SKM-1 treated with dmso at 0.1 percent for 144 hours (cell line): Measurements from ENCODE around the gene CIB2.
"Not testable (repeated sequence)": the region's sequence is repeated elsewhere in the genome, so short reads cannot be mapped to it uniquely, and the experiment has no call there.

Source experiments
- DNase-seq: peaks from one replicate; lab custom pipeline; 2025; ENCODE audit not compliant: unreplicated experiment; lab: John Stamatoyannopoulos, UW

The CIB2 gene

DNA sequence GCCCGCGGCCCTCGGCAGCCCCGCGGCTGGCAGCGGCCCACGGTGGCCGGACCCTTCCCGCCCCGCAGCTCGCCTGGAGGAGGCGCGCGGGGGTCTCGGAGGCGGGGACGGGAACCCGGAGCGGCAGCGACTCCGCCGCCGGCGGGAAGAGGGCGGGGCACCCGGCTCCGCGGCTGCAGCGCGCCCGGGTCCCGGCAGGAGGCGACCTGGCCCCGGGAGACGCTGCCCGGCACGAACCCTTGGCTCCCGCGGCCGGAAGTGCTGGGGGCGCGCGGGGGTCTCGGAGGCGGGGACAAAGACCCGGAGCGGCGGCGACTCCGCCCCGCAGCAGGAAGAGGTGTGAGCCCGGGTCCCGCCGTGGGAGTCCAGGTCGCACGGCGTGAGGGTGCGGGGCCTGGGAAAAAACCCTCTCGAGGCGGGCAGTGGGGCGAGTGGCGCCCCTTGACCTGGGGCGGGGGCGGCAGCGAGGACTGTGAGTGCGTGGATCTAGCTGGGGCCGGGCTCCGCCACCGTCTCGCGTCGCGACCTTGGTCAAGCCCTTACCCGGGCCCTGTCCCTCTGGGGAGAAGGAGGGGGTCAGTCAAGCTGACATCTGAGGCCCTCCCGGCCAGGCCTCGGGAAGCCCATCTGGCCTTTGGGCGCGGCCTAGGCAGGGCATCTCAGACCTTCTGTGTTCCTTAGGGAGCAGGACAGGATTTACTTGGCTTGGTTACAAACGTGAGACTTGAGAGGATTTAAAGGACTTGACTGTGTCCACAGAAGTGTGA lies at the start of gene CIB2:
TSS of gene CIB2 (minus strand) at position 151 of the 767 bp plus-strand sequence. CDS start 230 bp downstream, outside the sequence.
- peak; percentile 52 for DNase-seq

DNA sequence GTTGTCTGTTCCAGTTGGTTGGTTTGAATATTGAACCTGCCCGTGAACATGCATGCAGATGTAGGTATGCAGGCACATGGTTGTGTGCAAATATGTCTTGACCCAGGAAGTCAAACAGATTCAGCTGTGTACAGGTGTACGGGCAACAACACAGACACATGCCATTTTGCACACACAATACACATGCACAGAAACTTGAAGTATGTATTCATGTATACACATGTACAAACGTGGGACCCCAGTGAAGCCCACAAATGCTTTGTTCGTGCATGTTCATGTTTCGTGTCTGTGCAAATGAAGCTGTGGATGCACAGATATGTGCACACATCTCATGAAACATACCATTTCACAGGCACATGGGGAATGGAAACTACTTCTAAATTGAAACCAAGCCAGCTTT lies 48.7 kb upstream of the CIB2 start:
- no peak for DNase-seq

DNA sequence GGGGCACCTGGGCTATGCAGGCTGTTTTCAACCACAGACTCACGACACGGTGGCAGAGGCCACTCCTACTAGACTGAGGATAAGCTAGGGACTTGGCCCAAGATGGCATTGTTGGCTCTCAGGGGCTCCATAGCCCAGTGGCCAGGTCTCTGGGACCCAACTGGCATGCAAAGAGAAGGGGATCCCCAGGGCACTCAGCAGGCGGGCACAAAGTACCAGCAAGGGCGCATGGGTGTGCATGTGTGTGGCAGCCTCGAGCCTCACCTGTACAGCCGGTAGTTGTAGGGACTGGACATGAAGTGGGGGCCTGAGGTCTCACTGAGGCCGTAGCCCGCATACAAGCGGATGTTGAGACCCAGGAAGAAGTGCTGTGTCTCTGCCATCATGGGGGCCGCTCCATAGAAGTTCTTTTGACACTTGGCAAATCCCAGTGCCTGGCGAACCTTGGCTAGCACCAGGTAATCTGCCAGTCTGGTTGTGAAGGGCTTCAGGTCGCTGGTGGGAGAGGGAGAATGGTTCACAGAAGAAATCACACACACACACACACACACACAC lies 48.1 kb upstream of the CIB2 start:
- no peak for DNase-seq

DNA sequence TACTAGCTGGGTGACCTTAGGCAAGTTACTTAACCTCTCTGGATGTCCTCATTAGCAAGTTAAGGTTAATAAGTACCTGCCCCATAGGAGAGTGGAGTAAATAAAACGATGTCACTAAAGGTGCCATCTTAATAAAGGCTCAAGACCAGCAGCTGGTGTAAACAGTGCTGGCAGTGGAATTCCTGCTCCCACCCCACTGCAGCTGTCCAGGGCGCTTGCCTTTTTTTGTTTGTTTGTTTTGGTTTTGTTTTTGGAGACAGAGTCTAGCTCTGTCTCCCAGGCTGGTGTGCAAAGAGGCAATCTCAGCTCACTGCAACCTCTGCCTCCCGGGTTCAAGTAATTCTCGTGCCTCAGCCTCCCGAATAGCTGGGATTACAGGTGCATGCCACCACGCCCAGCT lies 46.8 kb upstream of the CIB2 start:
- no peak for DNase-seq

DNA sequence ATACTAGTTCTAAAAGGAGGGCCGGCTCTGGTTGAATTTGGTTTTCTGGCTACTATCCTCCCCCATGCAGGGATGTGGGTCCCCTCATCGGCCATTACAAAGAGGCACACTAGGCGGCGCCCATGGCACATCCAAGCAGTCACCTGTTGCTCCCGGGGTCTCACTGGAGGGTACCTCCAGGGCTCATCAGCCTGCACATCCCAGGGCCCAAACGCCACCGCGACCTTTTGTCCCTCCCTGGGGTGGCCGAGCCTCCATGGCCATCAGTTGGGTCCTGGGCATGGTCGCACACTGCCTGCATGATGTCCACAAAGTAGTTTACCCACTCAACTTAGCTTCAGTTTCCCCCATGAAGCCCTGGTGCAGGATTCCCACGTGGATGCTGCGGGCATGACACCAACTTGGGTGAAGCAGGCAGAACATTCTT lies 46.2 kb upstream of the CIB2 start:
- peak; percentile 15 for DNase-seq

DNA sequence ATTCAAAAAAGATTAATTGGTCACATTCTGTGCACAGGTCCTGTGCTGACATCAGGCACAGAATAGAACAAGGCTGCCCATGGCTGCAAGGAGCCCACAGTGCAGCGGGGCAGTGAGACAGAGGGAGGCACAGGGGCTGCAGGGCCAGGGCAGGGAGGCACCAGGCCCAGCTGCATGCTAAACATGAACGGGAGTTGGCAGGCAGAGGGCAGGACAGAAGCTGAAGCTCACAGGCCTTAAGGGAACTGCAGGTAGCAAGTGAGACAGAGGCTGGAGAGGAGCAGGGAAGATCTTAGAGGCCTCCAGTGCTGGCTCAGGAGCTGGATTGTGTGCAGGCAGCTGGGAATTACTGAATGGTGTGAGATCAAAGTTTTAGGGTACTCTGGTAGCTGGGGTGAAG lies 44.1 kb upstream of the CIB2 start:
- DNase-seq, result no peak

DNA sequence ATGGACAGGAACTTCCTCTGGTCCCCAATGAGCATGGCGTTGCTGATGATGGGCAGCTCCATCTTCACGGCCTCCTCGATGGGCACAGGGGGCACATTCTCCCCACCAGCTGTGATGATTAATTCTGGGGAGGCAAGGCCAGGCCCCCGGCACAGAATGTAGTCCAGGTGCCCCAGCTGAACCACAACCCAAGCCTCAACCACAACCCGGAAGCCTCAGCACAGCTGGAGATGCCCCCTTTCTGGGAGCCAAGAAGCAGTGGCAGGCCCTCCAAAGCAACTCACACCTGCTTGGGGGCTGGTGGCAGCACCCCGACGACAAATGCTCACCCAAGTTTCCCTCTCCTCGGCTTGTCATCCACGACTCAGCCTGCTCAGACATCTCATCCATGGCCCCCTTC lies 43.2 kb upstream of the CIB2 start:
- no peak for DNase-seq

DNA sequence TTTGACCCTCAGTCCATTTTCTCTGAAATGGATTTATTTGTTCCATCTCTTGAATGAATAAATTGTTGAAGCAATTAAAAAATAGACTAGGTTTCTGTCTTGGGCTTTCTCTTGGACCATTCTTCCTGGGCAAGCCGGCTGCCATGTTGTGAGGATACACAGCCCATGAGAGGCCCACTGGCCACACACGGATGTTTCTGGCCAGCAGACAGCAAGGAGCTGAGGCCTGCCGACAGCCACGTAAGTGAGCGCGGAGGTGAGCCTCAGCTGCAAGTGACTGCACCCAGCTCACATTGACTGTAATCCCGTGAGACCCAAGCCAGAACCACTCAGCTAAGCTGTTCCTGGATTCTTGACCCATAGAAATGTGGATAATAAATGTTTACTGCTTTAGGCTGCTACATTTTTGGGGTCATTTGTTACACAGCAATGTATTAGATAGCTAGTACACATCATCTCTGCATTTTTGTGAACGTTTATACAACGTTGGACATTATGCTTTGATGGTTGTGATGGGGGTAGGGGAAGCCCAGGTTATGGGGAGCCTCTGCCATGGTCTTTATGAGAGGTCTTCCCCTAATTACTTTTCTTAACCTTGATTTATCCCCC lies 40.7 kb upstream of the CIB2 start:
- no peak for DNase-seq

DNA sequence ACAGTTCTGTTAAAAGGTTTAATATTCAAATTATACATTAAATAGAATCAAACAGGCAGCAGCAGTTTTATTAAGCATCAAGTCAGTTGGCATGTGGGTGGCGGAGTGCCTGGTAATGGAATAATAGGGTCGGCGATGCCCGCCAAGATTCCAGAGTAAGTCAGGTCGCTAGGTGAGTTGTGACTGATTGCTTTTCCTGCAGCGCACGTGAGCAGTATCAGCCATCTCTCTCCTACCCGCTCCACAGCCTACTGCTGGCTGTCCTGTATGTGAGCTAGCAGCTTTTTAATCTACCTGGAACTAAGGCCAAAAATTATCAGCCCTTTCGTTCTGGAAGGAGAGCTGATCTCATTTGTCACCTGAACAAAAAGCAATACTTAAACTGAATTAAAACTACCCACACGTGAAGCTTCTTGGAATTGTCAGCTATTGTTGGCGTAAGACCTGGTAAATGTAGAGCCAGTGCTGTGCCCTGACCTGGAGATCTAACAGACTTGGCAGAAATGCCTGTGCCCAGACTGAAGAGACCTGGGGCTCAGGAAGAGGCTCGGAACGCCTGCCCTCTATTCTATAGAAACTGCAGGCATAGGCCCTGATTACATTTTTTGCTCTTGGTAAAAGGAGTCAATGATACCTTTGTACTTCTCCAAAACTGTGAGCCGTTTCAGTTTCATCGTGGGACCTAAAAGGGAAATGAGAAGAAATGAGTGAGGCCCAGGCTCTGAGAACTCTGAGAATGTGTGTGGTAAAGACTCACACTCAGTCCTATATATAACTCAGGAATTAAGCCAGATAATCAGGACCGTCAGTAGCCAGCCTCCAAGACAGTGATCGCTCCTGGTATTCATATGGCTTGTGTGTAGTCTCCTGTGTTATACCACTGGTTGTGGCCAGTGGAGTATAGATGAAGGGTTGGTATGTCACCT lies 39.9 kb upstream of the CIB2 start:
- peak; percentile 40 for DNase-seq

DNA sequence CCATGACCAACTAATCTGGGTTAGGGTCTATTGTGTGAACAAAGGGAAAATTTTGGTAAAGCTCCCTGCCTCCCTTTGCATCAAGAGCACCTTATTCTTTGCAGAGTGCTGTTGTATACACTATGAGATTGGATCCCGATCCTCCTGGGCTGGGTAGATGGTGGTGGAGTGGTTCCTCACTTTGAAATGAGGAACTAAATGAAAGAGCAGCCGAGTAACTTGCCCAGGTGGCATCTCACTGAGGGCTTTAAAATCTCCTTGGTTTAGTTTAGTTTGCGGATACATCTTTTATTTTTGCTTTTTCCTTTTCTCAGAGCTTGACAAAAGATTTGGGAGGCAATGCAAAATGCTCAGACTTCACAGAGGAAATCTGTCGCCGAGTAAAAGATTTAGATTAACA lies 37.4 kb upstream of the CIB2 start:
- DNase-seq, result no peak

DNA sequence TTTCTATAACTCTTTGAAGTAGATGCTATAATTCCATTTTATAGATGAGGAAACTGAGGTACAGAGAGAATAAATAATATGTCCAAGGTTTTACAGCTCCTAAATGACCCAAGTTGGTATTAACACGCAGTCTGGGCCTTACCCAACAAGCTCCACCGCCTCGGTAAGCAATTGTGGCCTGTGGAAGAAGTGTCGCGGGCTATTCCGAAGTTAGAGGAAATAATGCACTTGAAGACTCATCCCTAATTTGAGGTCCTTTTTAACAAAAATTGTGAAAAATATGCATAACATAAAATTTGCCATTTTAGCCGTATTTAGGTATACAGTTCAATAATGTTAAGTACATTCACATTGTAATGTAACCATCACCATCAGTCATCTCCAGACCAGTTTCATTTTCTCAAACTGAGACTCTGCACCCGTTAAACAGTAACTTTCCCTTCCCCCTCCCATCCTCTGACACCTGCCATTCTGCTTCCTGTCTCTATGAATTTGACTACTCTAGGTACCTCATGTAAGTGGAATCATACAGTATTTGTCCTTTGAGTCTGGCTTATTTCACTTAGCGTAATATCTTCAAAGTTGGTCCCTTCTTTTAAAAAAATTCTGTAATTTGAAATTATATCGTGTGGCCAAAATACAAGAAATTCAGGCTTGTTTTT lies 36.1 kb upstream of the CIB2 start:
- DNase-seq, result no peak

DNA sequence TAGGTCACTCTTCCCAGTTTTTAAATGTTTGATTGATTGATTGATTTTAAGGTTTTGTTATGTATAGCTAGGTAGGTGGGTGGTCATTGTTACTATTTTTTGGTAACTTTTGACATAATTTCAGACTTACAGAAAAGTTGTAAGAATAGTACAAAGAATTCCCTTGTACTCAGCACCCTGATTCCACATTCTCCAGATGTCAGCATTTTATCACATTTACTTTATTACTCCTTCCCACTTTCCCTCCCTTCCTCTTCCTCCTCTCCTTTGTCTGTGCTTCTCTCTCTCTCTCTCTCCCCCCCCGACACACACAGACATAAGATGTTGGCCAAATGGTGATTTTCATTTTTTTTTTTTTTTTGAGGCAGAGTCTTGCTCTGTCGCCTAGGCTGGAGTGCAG lies 32.8 kb upstream of the CIB2 start:
- no peak for DNase-seq

DNA sequence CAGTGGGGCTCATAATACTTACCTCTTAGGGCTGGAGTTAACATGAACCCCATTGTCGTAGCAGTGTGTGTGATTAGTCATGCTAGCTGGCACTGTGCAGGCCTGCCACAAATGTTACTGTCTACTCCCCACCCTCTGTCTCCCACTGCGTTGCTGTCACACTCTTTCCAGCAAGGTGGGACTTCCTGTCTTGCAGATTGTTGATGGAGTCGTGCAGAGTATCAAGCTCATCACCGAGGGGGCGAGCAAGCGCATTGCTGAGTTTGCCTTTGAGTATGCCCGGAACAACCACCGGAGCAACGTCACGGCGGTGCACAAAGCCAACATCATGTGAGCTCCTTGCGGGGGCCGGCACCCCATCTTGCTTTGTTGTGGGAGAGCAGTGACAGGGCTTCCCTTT lies 30.8 kb upstream of the CIB2 start:
- no peak for DNase-seq

DNA sequence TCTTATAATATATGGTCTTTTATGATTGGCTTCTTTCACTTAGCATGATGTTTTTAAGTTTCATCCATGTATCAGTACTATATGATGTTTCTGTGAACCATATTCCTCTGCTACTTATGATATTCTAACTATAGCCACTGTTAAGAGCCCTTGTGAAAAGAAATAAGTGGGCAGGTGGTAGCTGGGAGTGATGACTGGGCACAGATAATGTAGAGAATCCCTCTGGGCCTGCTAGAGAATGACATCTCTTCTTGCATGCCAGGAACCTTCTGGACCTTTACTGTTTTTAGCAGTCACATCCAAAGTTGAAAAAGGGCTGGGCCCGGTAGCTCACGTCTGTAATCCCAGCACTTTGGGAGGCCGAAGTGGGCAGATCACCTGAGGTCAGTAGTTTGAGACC lies 28.1 kb upstream of the CIB2 start:
- DNase-seq, result no peak

DNA sequence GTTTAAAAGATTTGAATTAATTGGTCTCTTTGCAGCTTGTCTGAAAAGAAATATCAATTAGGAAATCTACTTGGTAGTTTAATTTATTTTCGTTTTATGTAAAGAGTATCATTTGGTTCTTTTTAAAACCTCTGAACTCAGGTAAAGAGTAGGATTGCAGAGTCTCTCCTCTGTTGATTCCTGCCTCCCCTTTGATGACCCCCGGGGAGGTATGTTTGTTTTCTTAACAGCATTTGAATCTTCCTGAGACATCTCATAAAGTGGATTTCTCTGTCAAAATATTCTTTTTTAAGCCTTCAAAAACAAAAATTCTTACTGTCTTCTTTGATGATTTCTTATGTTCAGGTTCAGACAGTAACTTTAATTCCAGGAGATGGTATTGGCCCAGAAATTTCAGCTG lies 26.0 kb upstream of the CIB2 start:
- no peak for DNase-seq

DNA sequence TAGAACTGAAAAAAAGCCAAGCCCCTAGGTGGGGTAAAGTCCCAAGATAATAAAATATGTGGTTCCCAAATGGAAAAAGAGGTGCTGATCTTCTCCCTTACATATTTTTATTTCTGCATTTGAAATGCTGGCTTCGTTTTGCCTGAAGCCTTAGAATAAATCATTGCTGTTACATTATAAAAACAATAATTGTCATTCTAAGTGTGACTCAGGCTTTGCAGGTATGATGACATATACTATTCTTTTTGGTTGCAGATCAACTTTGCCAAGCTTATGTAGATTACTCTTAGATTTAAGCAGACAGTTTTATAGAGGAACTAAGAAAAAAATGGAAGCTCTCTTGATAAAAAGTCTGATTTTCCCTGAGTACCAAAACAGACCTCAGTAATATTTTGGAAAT lies 25.4 kb upstream of the CIB2 start:
- no peak for DNase-seq

DNA sequence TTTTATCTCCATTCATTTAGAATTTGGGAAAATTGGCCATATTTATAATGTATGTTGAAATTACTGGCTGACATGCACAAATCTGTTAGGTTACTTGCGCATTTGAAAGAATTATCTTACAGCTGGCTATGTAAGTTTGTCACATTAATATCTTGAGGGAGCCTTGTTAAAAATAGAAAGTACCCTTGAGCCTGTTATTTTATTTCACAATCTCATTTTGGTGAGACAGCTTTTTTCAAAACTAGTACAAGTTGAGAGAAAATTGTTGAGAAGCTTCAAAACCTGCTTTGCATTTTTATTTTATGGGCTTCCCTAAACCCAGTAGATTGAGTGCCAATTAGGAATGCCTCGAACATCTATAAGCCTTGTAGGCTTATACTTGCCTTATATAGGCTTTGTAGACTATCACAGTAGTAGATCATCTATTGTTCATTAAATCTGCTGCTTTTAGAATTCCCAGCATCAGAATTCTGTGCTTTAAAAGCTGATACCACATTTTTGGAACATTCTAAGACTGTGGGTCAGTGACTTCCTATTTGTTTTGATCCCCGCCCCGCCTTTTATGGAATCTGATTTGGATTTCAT lies 24.2 kb upstream of the CIB2 start:
- DNase-seq, result no peak

DNA sequence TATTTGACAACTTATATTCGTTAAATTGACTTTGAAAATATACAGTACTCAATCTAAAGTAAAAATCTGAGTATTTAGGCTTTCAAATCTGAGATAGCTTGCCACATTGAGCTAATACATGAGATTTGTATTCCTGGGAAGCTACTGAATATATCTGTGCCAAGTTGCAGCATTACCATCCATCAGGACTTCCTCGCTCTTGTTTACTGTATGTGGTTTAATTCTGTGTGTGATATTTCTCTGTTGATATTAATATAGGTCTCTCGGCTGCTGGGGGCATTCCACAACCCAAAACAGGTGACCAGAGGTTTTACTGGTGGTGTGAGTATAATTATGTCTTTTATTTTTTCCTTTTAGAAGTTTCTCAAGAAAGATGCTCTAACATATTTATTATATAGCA lies 23.7 kb upstream of the CIB2 start:
- no peak for DNase-seq

DNA sequence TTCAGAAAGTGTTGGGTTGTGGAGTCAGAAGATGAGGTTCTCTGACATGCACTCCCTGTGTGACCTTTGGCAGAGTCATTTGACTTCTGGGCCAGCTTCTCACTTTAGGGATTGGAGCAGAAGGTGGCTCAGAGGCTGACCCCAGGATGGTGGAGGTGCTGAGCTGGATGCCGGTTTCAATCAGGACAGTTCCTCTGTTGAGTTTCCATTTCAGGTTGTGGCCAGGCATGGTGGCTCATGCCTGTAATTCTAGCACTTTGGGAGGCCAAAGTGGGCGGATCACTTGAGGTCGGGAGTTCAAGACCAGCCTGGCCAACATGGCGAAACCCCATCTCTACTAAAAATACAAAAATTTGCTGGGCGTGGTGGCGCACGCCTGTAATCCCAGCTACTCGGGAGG lies 19.8 kb upstream of the CIB2 start:
- DNase-seq, result not testable (repeated sequence)
